ENCODE measurements around the gene CACNG3.

DNA sequence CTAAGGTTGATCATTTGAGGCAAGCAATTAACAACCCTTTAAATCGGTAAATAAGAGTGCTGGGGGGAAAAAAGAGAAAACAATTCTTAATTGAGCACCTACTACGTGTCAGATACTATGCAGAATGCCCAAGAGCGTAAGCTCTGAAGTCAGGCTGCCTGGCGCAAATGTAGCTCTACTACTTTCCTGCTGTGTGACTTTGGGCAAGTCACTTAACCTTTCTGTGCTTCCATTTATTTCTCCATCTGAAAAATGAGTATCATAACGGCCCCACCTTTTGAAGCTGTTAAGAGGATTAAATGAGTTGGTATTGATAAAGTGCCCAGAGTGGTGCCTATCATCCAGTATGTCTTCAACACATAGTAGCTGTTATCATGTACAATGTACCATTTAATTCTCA lies 102.0 kb downstream of the CACNG3 start:
- TF ChIP-seq, protein P1, sequence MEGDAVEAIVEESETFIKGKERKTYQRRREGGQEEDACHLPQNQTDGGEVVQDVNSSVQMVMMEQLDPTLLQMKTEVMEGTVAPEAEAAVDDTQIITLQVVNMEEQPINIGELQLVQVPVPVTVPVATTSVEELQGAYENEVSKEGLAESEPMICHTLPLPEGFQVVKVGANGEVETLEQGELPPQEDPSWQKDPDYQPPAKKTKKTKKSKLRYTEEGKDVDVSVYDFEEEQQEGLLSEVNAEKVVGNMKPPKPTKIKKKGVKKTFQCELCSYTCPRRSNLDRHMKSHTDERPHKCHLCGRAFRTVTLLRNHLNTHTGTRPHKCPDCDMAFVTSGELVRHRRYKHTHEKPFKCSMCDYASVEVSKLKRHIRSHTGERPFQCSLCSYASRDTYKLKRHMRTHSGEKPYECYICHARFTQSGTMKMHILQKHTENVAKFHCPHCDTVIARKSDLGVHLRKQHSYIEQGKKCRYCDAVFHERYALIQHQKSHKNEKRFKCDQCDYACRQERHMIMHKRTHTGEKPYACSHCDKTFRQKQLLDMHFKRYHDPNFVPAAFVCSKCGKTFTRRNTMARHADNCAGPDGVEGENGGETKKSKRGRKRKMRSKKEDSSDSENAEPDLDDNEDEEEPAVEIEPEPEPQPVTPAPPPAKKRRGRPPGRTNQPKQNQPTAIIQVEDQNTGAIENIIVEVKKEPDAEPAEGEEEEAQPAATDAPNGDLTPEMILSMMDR (conservative IDR thresholded peaks at IDR 0.05; ENCODE audit: low read depth, low read length) = no peak
- no peak for TF ChIP-seq POLR2A (IDR thresholded peaks at IDR 0.05; ENCODE audit: low read depth, low read length)
- TF ChIP-seq SMC3 (IDR thresholded peaks at IDR 0.05; ENCODE audit: low read depth, low read length) = no peak
- TF ChIP-seq RCOR1 (IDR thresholded peaks at IDR 0.05; ENCODE audit: insufficient replicate concordance, low read length) = no peak
